ENCODE measurements around the gene DGCR6.
A peak's percentile ranks its signal among the peaks of the same experiment; 100 is the strongest.
"Not testable (repeated sequence)": the region's sequence is repeated elsewhere in the genome, so short reads cannot be mapped to it uniquely, and the experiment has no call there.

DGCR6 gene

DNA sequence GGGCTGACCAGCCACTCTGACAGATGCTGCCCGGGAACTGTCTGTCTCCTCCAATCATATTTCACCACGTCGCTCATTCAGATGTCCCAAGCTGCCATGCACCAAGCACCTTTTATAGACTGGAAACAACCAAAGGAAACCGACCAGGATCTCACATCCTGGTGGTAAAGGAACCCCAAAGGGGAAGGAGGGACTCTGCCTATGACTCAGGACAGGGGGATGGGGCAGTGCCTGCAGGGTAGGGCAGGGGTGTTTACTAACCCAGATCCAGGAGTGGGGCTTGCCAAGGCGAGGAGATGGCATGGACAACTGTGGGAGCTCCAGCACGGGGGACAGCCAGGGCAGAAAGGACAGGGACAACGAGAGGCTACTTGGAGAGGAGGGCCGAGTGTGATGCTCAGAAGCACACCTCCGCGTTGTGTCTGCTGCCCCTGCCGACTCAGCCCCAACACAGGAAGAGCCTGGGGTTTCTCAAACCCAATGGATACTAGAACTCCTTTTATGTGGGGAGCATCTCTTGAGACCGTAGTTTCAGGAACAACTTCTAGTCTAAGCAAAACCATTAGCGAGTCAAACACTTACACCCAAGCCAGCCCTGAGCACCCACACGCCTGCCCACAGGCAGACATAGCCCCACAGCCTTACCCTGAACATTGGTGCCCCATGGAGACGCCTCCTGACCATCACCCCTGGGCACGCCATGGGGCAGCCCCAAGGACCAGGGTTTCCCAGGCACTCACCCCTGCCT, 26.0 kb downstream of the DGCR6 start:
- no peak for DNase-seq

- no peak for DNase-seq
Measured at GRCh38 chr22:18933914-18934313, 27.8 kb downstream of the DGCR6 start.

- not testable (repeated sequence) for DNase-seq
Measured at GRCh38 chr22:18934688-18935087, 28.6 kb downstream of the DGCR6 start.

DNA sequence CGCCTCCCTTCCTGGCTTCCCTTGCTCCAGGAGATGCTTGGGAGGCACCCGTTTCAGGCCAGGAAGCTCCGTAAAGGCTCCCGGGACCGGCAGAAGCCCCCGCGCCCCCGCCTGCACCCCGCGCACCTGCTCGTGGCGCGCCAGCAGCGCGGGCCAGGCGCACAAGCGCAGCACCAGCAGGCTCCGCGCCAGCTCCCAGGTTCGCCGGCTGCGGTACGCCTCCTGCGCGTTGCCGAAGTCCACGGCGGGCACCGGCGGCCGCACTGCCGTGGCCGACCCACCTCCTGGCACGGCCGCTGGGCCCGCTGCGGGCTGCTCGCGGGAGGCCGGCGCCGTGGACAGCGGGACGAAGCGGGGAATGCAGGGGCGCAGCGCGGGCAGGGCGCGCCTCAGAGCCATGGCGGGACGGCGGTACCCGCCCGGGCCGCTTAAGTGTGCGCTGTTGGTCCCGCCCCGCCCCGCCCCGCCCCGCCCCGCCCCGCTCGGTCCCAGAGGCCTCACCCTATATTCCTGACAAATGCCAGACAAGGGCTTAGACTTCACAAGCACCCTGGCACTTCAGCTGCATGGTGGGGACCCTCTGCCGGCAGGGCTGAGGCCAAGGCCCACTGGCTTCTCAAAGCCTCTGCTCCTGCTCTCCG, 29.9 kb downstream of the DGCR6 start, which contains the start of gene PRODH:
Gene PRODH, minus strand, starts transcription at position 405 of the 641 bp plus-strand sequence. Its CDS starts 6 bp downstream, at position 399.
- DNase-seq = no peak

- DNase-seq = not testable (repeated sequence)
Measured at GRCh38 chr22:18938691-18939090, 32.6 kb downstream of the DGCR6 start.

DNA sequence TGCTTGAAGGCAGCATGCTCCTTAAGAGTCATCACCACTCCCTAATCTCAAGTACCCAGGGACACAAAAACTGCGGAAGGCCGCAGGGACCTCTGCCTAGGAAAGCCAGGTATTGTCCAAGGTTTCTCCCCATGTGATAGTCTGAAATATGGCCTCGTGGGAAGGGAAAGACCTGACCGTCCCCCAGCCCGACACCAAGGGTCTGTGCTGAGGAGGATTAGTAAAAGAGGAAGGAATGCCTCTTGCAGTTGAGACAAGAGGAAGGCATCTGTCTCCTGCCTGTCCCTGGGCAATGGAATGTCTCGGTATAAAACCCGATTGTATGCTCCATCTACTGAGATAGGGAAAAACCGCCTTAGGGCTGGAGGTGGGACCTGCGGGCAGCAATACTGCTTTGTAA, 41.0 kb downstream of the DGCR6 start:
- DNase-seq = not testable (repeated sequence)

DNA sequence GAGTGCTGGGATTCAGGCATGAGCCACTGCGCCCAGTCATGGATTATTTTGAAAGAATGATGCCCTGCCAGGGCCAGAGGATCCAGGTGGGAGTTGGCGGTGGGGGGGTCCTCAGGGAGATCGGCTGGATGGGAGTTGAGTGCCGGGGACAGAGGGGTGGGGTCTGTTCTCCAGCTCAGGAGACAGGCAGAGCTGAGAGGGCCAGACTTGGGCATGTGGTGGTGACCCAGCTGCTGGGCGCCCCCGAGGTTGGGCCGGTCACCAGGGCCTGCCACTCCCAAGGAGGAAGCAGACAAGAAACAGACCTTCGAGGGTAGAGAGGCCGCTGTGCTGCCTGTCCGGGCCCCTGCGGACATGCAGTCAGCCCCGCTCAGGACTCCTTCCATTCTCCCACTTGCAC, 41.8 kb downstream of the DGCR6 start:
- no peak for DNase-seq

- DNase-seq = no peak
Measured at GRCh38 chr22:18950141-18950540, 44.0 kb downstream of the DGCR6 start.

DNA sequence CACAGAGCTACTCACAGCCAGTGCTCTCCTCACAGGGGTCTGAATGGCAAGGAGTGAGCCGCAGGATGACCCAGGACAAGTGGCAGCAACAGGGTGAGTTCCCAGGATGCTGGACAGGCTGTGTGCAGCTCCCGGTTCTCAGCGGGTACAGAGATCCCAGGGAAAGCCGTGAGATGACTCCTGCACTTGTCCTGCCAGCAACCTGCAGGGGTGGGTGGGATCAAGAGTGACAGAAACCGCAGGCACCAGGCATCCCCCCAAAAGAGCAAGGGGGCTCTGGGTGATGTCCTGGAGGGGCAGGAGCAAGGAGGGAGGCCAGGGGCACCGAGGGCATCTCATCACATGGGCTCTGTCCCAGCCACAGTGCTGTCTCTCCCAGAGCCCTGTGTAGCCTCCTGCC, 45.9 kb downstream of the DGCR6 start:
- no peak for DNase-seq

DNA sequence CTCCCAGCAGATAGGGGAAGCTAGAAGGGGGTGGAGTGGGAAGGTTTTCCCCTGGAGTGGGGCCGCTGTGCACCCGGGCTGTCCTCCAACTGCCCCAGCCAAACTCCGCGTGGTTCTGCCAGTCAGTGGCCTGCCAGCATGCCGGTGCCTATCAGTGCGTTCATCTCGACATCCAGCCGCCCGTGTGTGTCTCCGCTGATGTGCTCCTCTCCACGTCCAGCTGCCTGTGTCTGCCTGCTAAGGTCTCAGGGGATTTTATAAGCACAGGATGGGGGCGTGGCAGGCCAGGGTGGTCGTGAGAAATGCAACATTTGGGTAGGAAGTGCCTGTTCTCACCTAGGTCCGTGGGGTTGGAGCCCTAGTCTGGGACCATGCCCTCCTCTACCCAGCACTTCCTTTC, 47.0 kb downstream of the DGCR6 start:
- DNase-seq = not testable (repeated sequence)

GRCh38 chr22:18954303-18954989, 48.3 kb downstream of the DGCR6 start:
- DNase-seq = peak in 1 of 2 donors; percentile 41

DNA sequence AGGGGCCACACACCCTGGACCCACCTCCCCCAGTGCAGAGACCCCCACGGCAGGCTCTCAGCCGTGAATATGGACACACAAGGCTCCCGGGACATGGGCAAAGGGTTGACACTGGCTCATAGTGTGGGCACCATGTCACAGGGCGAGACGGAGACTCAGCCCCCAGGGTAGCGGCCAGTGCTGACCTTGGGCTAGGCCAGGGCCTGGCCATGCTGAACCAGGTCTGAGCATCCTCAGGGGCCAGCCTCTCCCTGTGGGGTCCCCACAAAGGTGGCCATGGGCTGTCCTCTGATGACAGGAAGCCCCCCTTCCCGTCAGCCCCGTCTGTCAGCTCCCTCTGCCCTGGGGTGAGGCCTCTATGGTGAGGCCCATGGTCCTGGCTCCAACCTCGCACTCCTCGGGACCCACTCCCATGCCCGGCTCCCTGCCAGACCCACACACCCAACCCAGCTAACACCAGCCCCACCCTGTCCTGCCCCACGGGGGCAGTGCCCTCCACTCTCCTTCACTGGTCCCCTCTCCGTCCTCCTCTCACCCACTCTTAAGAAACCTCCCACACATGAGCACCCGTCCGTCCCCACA, 49.0 kb downstream of the DGCR6 start:
- no peak for DNase-seq

DNA sequence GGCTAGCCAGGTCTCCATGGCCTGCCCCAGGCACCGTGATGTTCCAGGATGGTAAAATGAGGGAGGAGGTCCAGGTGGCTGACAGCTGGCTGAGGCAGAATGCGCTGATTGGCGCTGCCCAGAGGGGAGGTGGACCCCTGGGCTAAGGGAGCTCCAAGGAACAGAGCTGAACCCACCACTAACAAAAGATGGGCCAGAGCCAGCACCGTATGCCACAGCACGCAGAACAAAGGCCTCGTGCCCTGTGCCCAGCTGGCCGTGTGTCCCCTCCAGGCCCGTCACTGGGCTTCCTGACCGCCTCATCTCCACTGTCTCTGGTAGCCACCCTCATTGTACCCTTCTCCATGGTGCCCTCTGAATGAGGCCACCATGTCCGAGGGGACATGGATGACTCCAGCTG, 49.6 kb downstream of the DGCR6 start:
- DNase-seq = no peak

DNA sequence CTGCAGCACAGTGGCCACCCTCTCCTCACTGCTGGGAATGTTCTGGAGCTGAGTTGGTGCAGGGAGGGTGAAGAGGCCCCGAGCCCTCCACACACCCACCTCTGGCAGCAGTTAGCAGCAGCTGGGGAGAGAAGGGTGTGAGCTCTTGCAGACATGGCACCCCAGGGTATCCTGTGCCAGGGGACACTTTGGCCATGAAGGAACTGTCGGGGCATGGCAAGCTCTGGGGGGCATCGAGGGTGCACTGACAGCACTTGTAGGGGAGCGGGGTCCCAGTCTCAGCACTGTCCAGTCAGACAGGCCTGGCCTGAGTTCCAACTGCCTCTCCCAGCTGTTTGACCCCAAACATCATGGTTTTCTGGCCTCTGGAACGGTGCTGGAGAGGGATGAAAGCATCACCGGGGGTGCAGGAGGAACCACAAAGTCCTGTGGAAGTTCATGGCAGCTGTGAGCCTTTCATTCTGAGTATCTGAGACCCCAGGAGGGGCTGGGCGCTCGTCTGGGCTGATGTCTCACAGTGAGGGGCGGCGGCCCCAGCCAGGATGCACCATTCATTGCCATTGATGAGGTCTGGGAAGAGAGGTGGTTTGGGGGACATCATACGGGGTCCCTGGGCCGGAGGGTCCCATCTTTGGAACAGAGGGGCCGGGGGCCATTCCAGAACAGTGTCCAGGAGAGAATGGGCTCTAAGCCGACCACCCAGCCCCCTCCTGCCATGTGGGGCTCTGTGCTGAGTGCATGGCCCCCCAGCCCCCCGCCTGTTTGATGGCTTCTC, 50.2 kb downstream of the DGCR6 start:
- DNase-seq = not testable (repeated sequence)

- DNase-seq = not testable (repeated sequence)
Measured at GRCh38 chr22:18956956-18957355, 50.8 kb downstream of the DGCR6 start.

- DNase-seq = not testable (repeated sequence)
Measured at GRCh38 chr22:18957621-18958320, 51.7 kb downstream of the DGCR6 start.

- DNase-seq = peak in 1 of 2 donors; percentile 8
Measured at GRCh38 chr22:18958321-18958705, 52.2 kb downstream of the DGCR6 start.

DNA sequence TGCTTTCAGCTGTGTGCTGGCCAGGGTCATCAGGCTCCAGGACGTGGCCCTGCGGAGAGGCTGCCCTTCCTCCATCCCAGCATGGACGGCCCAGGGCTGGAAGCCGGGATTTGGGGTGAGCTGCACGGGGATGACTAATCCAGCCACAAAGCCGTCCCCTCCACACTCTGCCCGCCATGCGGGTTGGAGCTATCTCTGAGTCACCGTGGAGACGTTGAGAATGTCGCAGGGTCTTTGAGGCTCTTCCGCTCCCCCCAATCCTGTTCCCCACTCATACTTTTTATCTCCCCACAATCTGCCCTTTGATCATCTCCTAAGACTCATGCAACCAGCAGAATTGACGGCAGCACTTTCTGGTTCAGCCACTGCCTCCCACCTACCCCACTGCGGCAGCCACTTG, 52.6 kb downstream of the DGCR6 start:
- DNase-seq = not testable (repeated sequence)

- DNase-seq = not testable (repeated sequence)
Measured at GRCh38 chr22:18959266-18959665, 53.1 kb downstream of the DGCR6 start.

DNA sequence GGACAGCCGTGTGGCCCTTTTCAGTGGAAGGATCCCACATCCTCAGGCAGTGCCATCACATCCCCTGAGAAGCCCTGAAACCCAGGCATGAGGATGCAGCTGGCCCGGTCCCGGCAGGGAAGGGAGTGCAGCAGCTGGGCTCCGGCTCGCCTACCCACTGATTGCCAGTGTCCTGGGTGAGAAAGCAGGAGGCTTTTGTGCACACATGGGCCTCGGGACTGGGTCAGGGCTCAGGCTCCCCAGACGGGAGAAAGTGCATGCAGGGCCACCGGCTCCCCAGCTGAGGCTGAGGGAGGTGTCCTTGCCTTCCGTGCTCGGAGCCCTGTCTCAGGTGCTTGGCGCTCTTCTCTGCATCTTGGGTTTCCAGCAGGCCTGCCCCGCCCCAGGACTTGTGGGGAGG, 53.6 kb downstream of the DGCR6 start:
- not testable (repeated sequence) for DNase-seq

GRCh38 chr22:18960166-18960820, 54.2 kb downstream of the DGCR6 start:
- not testable (repeated sequence) for DNase-seq

All from hippocampal formation (tissue), 2 donors.